Measurements from ENCODE around the gene YEATS2.
A peak's percentile ranks its signal among the peaks of the same experiment; 100 is the strongest.
"Not testable (repeated sequence)": the region's sequence is repeated elsewhere in the genome, so short reads cannot be mapped to it uniquely, and the experiment has no call there.

Gene YEATS2

DNA sequence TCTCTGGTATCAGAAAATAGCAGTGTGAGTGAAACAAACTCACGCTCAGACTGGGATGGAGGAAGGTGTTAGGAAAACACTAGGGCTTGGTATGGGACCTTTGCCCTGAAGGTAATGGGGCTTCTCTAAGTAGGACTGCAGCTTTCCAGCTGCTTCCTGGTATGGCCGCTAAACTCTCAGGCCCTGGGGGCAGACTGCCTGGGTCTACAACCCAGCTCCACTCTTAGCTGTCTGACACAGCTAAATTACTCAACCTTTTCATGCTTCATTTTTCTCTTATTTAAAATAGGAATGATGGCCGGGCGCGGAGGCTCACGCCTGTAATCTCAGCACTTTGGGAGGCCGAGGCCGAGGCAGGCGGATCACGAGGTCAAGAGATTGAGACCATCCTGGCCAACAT, 5.2 kb upstream of the YEATS2 start:
- Histone ChIP-seq H3K27me3 (ENCODE audit: insufficient read depth, low read length) (no peaks in the 10 kb centered on the region), H3K9ac (ENCODE audit: low read depth, low read length) (no peak overlapping the region), H3K27ac (ENCODE audit: low read depth, low read length) (no peak overlapping the region), H3K4me1 (ENCODE audit: insufficient read depth, low read length) (no peaks in the 10 kb centered on the region), H3K9me3 (ENCODE audit: insufficient read depth, low read depth, low read length) (no peaks in the 10 kb centered on the region), H3K4me3 (ENCODE audit: low read length) (no peak overlapping the region), H3K36me3 (ENCODE audit: insufficient read depth, low read length) (no peaks in the 10 kb centered on the region)
- 94% methylated on average over 10 of the region's 10 CpGs for WGBS

DNA sequence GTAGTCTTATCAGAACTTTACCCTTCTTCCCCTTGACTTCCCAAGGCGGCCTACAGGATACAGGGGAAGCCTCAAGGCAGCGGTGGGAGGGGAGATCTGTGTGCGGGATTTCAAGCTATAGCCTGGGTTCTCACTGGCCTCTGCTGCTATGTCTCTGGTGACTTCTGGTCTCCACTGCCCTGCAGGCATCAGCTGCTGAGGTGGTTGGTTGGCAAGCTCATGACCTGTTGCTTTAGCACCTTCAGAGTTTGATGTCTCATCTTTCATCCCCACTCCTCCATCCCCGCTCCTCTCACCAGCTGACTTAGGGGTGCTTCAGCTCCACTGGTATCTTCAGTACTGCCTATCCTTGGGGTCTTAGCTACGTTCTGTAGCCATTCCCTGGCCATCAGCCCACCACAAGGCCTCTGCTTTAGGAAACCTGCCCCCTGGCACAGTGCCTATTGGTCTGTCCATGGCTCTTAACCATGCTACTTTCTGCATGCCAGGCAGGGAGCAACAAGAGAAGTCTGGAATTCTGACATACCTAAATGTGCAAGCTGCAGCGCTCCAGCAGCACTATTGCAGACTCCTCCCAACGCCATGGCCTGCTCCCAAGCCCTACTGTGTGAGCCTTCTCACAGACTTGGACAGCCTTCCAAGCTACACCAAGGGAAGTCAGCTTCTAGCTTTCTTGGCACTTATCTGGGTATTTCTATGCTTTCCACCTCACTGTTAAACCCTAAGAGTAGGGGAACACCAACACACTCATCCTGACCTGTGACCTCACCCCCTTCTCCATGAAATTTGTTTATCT, 1.8 kb upstream of the YEATS2 start:
- Histone ChIP-seq H3K4me1 (ENCODE audit: insufficient read depth, low read length) (peaks cover 12% of the 10 kb centered on the region), H3K27ac (ENCODE audit: low read depth, low read length) (no peak overlapping the region), H3K9ac (ENCODE audit: low read depth, low read length) (no peak overlapping the region), H3K9me3 (ENCODE audit: insufficient read depth, low read depth, low read length) (no peaks in the 10 kb centered on the region), H3K27me3 (ENCODE audit: insufficient read depth, low read length) (no peaks in the 10 kb centered on the region), H3K4me3 (ENCODE audit: low read length) (no peak overlapping the region), H3K36me3 (ENCODE audit: insufficient read depth, low read length) (no peaks in the 10 kb centered on the region)
- WGBS: 93% methylated on average over 7 of the region's 7 CpGs

DNA sequence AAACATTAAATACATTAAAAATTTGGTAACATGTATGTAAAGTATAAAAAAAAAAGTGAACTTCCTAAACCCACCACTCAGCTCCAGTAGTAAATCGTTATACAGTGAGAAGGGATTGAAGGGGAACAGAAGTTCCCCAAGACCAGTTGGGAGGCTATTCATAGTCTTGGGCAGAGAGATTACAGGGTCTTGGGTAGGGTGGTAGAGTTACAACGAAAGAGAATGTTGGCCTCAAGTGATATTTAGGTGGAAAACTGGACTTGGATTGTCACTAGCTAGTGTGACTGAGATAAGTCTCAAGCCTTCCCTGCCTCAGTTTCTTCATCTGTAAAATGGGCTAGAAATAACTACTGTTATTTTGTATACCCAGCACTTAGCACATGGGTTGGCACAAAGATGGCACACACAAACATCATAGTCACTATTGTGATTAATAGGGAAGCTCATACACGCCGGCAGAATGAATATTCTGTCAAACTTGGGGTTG, 431 bp upstream of the YEATS2 start:
- H3K4me3 ChIP-seq (ENCODE audit: low read length): peak overlapping the region; percentile 79
- 45% methylated on average over 4 of the region's 4 CpGs for WGBS

DNA sequence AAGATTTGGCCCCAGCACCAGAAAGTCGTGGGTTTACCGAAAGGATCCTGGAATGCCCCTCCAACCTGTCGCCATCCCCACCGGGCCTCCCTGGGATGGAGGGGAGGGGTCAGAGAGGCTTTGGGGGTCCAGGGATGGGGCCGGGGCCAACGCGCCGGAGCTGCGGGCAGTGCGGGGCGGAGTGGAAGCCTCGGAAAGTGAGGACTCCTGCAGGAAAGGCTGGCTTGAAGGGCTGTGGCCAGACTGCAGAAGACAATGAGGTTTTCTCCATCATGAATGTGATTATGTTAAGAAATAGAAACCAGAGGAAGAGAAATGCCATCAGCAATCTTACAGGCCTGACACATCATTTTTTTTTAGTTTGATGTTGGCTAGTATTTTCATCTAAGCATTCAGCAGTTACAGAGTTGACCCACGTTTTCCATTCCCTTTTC, 738 bp downstream of the YEATS2 start:
- peaks cover 12% of the 10 kb centered on the region for H3K4me1 ChIP-seq (ENCODE audit: insufficient read depth, low read length)
- under 1% methylated on average over 12 of the region's 13 CpGs for WGBS
- no peaks in the 10 kb centered on the region for H3K9me3 ChIP-seq (ENCODE audit: insufficient read depth, low read depth, low read length)
- H3K36me3 ChIP-seq (ENCODE audit: insufficient read depth, low read length): no peaks in the 10 kb centered on the region
- H3K9ac ChIP-seq (ENCODE audit: low read depth, low read length): peak overlapping the region; percentile 98
- no peaks in the 10 kb centered on the region for H3K27me3 ChIP-seq (ENCODE audit: insufficient read depth, low read length)
- H3K27ac ChIP-seq (ENCODE audit: low read depth, low read length): peak overlapping the region; percentile 91
- peak overlapping the region; percentile 79 for H3K4me3 ChIP-seq (ENCODE audit: low read length)

More for the DNA sequence above, 431 bp upstream of the YEATS2 start:
- H3K9ac ChIP-seq (ENCODE audit: low read depth, low read length): no peak overlapping the region
- H3K4me1 ChIP-seq (ENCODE audit: insufficient read depth, low read length): peaks cover 12% of the 10 kb centered on the region
- no peak overlapping the region for H3K27ac ChIP-seq (ENCODE audit: low read depth, low read length)
- H3K9me3 ChIP-seq (ENCODE audit: insufficient read depth, low read depth, low read length): no peaks in the 10 kb centered on the region
- no peaks in the 10 kb centered on the region for H3K36me3 ChIP-seq (ENCODE audit: insufficient read depth, low read length)
- H3K27me3 ChIP-seq (ENCODE audit: insufficient read depth, low read length): no peaks in the 10 kb centered on the region

DNA sequence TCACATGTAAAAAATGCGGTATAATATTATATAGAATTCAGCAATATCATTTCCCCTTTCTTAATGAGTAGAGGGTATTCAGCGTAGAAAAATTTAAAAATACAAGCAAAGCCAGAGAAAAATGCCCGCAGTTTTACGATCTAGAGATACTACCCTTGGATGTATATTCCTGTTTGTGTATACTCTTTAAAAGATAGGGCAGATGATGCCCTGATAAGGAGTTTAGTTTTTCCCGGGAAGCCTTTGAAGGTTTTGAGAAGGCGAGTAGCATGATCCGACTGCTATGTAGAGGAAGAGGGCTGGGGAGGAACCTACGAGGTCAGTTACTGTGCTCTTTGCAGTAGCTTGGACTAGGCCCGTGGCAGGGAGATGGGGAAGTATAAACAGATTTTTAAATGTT, 1.2 kb downstream of the YEATS2 start:
- H3K4me1 ChIP-seq (ENCODE audit: insufficient read depth, low read length): peaks cover 12% of the 10 kb centered on the region

DNA sequence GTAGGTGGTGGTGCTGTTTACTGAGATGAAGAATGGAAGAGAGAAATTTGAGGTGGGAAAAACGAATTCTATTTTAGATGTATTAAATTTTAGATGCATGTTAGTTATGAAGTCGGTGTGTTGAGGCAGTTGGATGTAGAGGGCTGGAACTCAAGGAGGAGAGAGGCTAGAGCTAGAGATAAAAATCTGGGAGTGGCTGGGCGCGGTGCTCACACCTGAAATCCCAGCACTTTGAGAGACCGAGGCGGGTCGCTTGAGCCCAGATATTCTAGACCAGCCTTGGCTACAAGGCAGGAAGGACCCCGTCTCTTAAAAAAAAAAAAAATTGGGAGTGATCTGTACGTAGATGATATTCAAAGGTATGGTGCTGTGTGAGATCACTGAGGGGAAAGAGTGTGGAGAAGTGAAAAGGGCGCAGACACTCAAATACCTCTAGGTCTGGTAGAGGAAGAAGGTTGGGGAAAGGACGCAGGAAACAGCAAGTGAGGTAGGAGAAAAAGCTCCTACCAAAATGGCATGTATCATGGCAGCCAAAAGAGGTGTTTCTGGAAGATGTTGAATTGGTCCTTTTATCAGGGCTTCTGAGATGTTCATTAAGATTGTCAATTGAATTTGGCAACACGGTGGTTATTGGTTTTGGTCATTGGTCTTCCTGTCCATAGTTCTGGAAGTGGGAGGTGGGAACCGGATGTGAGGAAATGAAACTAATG, 1.8 kb downstream of the YEATS2 start:
- WGBS: 17% methylated on average over 13 of the region's 13 CpGs
- no peak overlapping the region for H3K27ac ChIP-seq (ENCODE audit: low read depth, low read length)
- no peaks in the 10 kb centered on the region for H3K9me3 ChIP-seq (ENCODE audit: insufficient read depth, low read depth, low read length)
- peak overlapping the region; percentile 98 for H3K9ac ChIP-seq (ENCODE audit: low read depth, low read length)
- H3K4me3 ChIP-seq (ENCODE audit: low read length): peak overlapping the region; percentile 79
- H3K4me1 ChIP-seq (ENCODE audit: insufficient read depth, low read length): peaks cover 12% of the 10 kb centered on the region
- H3K27me3 ChIP-seq (ENCODE audit: insufficient read depth, low read length): no peaks in the 10 kb centered on the region
- no peaks in the 10 kb centered on the region for H3K36me3 ChIP-seq (ENCODE audit: insufficient read depth, low read length)

More for the DNA sequence above, 1.2 kb downstream of the YEATS2 start:
- peak overlapping the region; percentile 98 for H3K9ac ChIP-seq (ENCODE audit: low read depth, low read length)
- no peaks in the 10 kb centered on the region for H3K36me3 ChIP-seq (ENCODE audit: insufficient read depth, low read length)
- peak overlapping the region; percentile 79 for H3K4me3 ChIP-seq (ENCODE audit: low read length)
- 4% methylated on average over 8 of the region's 9 CpGs for WGBS
- H3K27ac ChIP-seq (ENCODE audit: low read depth, low read length): no peak overlapping the region
- H3K27me3 ChIP-seq (ENCODE audit: insufficient read depth, low read length): no peaks in the 10 kb centered on the region
- no peaks in the 10 kb centered on the region for H3K9me3 ChIP-seq (ENCODE audit: insufficient read depth, low read depth, low read length)

DNA sequence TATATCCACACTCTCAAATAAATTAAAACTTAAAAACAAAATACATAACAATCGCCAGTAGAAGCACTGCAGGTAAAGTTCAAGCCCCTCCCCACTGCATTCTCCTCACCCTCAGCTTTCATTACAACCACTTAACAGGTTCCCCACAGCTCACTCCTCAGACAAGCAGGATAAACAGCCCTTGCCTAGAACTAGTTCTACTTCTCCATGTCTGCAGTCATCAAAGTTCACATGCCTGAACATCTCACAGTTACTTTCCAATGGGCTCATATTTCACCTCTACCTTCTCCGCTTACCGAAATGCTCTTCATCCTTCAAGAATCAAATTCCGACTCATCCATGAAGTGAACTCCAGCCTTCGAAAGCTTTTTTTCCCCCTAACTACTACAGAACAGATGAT, 4.1 kb downstream of the YEATS2 start:
- no peaks in the 10 kb centered on the region for H3K9me3 ChIP-seq (ENCODE audit: insufficient read depth, low read depth, low read length)
- H3K9ac ChIP-seq (ENCODE audit: low read depth, low read length): no peak overlapping the region
- H3K27me3 ChIP-seq (ENCODE audit: insufficient read depth, low read length): no peaks in the 10 kb centered on the region
- 93% methylated on average over 5 of the region's 5 CpGs for WGBS
- H3K36me3 ChIP-seq (ENCODE audit: insufficient read depth, low read length): no peaks in the 10 kb centered on the region
- peaks cover 12% of the 10 kb centered on the region for H3K4me1 ChIP-seq (ENCODE audit: insufficient read depth, low read length)
- H3K27ac ChIP-seq (ENCODE audit: low read depth, low read length): no peak overlapping the region
- no peak overlapping the region for H3K4me3 ChIP-seq (ENCODE audit: low read length)

DNA sequence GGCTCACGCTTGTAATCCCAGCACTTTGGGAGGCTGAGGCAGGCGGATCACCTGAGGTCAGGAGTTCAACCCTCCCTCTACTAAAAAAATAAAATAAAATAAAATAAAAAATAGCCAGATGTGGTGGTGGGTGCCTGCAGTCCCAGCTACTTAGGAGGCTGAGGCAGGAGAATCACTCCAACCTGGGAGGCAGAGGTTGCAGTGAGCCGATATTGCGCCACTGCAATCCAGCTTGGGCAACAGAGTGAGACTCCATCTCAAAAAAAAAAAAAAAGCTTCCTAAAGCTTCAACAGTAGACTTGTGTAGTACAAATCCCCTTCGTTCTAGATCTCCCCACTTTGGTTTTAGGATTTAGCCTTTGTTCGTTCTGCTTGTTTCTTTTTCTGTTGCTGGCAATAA, 6.3 kb downstream of the YEATS2 start:
- H3K9ac ChIP-seq (ENCODE audit: low read depth, low read length); H3K27me3 ChIP-seq (ENCODE audit: insufficient read depth, low read length); H3K27ac ChIP-seq (ENCODE audit: low read depth, low read length); H3K4me3 ChIP-seq (ENCODE audit: low read length); H3K36me3 ChIP-seq (ENCODE audit: insufficient read depth, low read length); H3K9me3 ChIP-seq (ENCODE audit: insufficient read depth, low read depth, low read length): not testable (repeated sequence)
- peaks cover 12% of the 10 kb centered on the region for H3K4me1 ChIP-seq (ENCODE audit: insufficient read depth, low read length)
- 96% methylated on average over 5 of the region's 6 CpGs for WGBS

DNA sequence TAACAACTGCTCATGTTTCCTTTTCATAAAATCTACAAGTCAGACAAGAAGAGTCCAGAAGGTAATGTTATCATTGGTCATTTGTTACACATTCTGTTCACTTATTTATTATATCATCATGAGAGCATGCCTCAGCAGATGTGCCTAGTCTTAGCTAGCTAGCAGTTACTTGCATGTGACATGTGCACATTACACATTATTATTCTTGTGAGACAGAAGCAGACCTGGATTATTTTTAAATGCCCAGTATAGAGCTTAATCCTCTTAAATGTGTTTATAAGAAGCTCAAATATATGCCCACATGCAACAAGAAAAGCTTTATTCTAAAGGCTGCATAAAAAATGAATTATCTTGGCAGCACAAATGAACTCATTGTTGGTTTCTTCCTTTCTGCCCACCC, 12.6 kb downstream of the YEATS2 start:
- Histone ChIP-seq H3K9me3 (ENCODE audit: insufficient read depth, low read depth, low read length) (no peaks in the 10 kb centered on the region), H3K27me3 (ENCODE audit: insufficient read depth, low read length) (no peaks in the 10 kb centered on the region), H3K4me1 (ENCODE audit: insufficient read depth, low read length) (no peaks in the 10 kb centered on the region), H3K27ac (ENCODE audit: low read depth, low read length) (no peak overlapping the region), H3K9ac (ENCODE audit: low read depth, low read length) (no peak overlapping the region), H3K4me3 (ENCODE audit: low read length) (no peak overlapping the region), H3K36me3 (ENCODE audit: insufficient read depth, low read length) (peaks cover 11% of the 10 kb centered on the region)

DNA sequence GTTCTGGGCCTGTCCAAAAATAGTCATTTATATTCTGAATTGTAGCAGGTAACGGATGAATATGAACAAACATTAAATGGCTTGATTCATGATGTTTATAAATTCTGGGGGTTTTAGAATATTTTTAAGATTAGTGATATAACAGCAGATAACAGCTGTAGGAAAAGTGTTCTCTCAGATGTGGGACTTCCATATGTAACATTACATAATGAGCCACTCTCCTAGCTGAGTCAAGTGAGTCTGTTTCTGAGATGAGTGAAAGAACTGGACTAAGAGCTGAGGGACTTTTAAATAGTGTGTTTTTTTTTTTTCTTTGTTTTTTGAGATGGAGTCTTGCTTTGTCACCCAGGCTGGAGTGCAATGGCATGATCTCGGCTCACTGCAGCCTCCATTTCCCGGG, 13.9 kb downstream of the YEATS2 start:
- Histone ChIP-seq H3K27ac (ENCODE audit: low read depth, low read length) (no peak overlapping the region), H3K36me3 (ENCODE audit: insufficient read depth, low read length) (peaks cover 23% of the 10 kb centered on the region), H3K4me1 (ENCODE audit: insufficient read depth, low read length) (no peaks in the 10 kb centered on the region), H3K9me3 (ENCODE audit: insufficient read depth, low read depth, low read length) (no peaks in the 10 kb centered on the region), H3K9ac (ENCODE audit: low read depth, low read length) (no peak overlapping the region), H3K4me3 (ENCODE audit: low read length) (no peak overlapping the region), H3K27me3 (ENCODE audit: insufficient read depth, low read length) (no peaks in the 10 kb centered on the region)
- WGBS: 99% methylated on average over 3 of the region's 3 CpGs

DNA sequence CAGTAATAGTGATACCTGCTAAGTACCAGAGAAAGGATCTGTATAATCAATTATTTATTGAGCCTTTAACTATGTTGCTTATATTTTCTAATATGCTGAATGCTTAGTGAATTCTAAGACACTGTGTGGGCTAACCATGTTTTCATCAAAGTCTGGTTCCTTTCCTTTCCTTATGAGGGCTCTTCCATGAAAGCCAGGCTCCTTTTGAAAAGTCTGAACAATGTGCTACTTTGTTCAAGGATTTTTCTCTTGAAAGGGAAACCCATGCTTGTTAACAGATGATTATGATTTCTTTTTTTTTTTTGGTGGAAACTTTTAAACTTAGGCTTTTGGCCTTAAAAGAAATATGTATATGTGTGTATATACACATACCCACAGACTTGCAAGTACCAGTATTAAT, 17.0 kb downstream of the YEATS2 start:
- H3K4me3 ChIP-seq (ENCODE audit: low read length): no peak overlapping the region
- peaks cover 54% of the 10 kb centered on the region for H3K36me3 ChIP-seq (ENCODE audit: insufficient read depth, low read length)
- H3K27ac ChIP-seq (ENCODE audit: low read depth, low read length): no peak overlapping the region
- no peak overlapping the region for H3K9ac ChIP-seq (ENCODE audit: low read depth, low read length)
- H3K9me3 ChIP-seq (ENCODE audit: insufficient read depth, low read depth, low read length): no peaks in the 10 kb centered on the region
- no peaks in the 10 kb centered on the region for H3K4me1 ChIP-seq (ENCODE audit: insufficient read depth, low read length)
- no peaks in the 10 kb centered on the region for H3K27me3 ChIP-seq (ENCODE audit: insufficient read depth, low read length)

Data from HUES64 (cell line).